ENCODE measurements around the gene DDX6. TPM values are rescaled to one million over a fixed set of nuclear protein-coding genes. Genes with fewer than 3 reads are reported as not detected.

DDX6 gene
- total RNA-seq, 5 donors from 2014 or later (not counting 1 experiment from before 2014, with no cell fraction given), result 220 to 312 (median 244) TPM

GRCh38 chr11:118812485-118812884, 21.5 kb upstream of the DDX6 start:
- POLR2A ChIA-PET, result interaction anchor here in 1 of 2 donors (0.6 kb wide), 1 partner anchor 11 kb away, joined by 3 read pairs; no protein-coding TSS in a partner anchor
- no peak overlapping the region for H3K4me3 Mint-ChIP-seq
- H3K9me3 Mint-ChIP-seq, result no peaks in the 10 kb centered on the region
- Histone ChIP-seq H3K4me3 (ENCODE audit: control insufficient read depth in 1 of 2, extremely low read depth in 1 of 2, low read length in 1 of 2) (no peak overlapping the region), H3K9me3 (no peaks in the 10 kb centered on the region), H3K27ac (ENCODE audit: low read length) (no peak overlapping the region), H3K27me3 (replicated peaks in 1 of 2; ENCODE audit: control insufficient read depth in 2 of 2, extremely low read depth in 1 of 2, insufficient read depth in 2 of 2, low read length in 1 of 2) (no peaks in the 10 kb centered on the region), H3K4me1 (ENCODE audit: control insufficient read depth in 1 of 2, extremely low read depth in 1 of 2, insufficient read depth in 2 of 2, low read length in 2 of 2) (peaks cover 0 to 4% of the 10 kb centered on the region in 2 experiments), H3K36me3 (ENCODE audit: control insufficient read depth in 2 of 2, extremely low read depth in 1 of 2, insufficient read depth in 1 of 2, low read length in 1 of 2) (no peaks in the 10 kb centered on the region)
- CTCF ChIA-PET, result no interaction called here
- ATAC-seq (replicated peaks in 1 of 4), result no peak
- H3K27me3 Mint-ChIP-seq, result no peaks in the 10 kb centered on the region
- WGBS (ENCODE audit: insufficient coverage), result no CpG with 5 or more reads among the region's 5 CpGs
- no peak for DNase-seq
- H3K36me3 Mint-ChIP-seq, result no peaks in the 10 kb centered on the region
- H3K4me1 Mint-ChIP-seq, result peaks cover 16 to 19% (median 18%) of the 10 kb centered on the region in 3 donors
- no peak overlapping the region for H3K27ac Mint-ChIP-seq

- ATAC-seq (replicated peaks in 1 of 4), result peak in 3 of 4 experiments; percentile 37 to 81 (median 55)
- ChIA-PET CTCF (interaction anchor here in 1 of 2 donors (0.5 kb wide), 1 partner anchor 457 kb away, joined by 6 read pairs; no protein-coding TSS in a partner anchor), POLR2A (interaction anchor here (0.6 kb wide), 2 partner anchors 21 to 200 kb away, joined by 3 to 4 read pairs; no protein-coding TSS in a partner anchor)
- Mint-ChIP-seq H3K27ac (peak overlapping the region; percentile 39 to 74), H3K27me3 (peaks cover 0 to 3% of the 10 kb centered on the region in 2 donors), H3K4me1 (peaks cover 13 to 23% (median 19%) of the 10 kb centered on the region in 3 donors), H3K36me3 (no peaks in the 10 kb centered on the region), H3K4me3 (no peak overlapping the region), H3K9me3 (no peaks in the 10 kb centered on the region)
- Histone ChIP-seq H3K27ac (ENCODE audit: low read length) (no peak overlapping the region), H3K4me3 (ENCODE audit: control insufficient read depth in 1 of 2, extremely low read depth in 1 of 2, low read length in 1 of 2) (no peak overlapping the region), H3K36me3 (ENCODE audit: control insufficient read depth in 2 of 2, extremely low read depth in 1 of 2, insufficient read depth in 1 of 2, low read length in 1 of 2) (no peaks in the 10 kb centered on the region), H3K4me1 (ENCODE audit: control insufficient read depth in 1 of 2, extremely low read depth in 1 of 2, insufficient read depth in 2 of 2, low read length in 2 of 2) (peaks cover 0 to 4% of the 10 kb centered on the region in 2 experiments), H3K9me3 (no peaks in the 10 kb centered on the region), H3K27me3 (replicated peaks in 1 of 2; ENCODE audit: control insufficient read depth in 2 of 2, extremely low read depth in 1 of 2, insufficient read depth in 2 of 2, low read length in 1 of 2) (no peaks in the 10 kb centered on the region)
- DNase-seq, result no peak
- WGBS (ENCODE audit: insufficient coverage), result no CpG with 5 or more reads among the region's 3 CpGs
Observed at GRCh38 chr11:118807800-118808778, 17.1 kb upstream of the DDX6 start.

- ChIA-PET CTCF (no interaction called here), POLR2A (interaction anchor here in 1 of 2 donors (0.6 kb wide), 1 partner anchor 37 kb away, joined by 10 read pairs; no protein-coding TSS in a partner anchor)
- no peaks in the 10 kb centered on the region for H3K9me3 ChIP-seq
- H3K4me3 ChIP-seq (ENCODE audit: control insufficient read depth in 1 of 2, extremely low read depth in 1 of 2, low read length in 1 of 2), result no peak overlapping the region
- no peak overlapping the region for H3K27ac ChIP-seq (ENCODE audit: low read length)
- no peaks in the 10 kb centered on the region for H3K27me3 ChIP-seq (replicated peaks in 1 of 2; ENCODE audit: control insufficient read depth in 2 of 2, extremely low read depth in 1 of 2, insufficient read depth in 2 of 2, low read length in 1 of 2)
- H3K36me3 ChIP-seq (ENCODE audit: control insufficient read depth in 2 of 2, extremely low read depth in 1 of 2, insufficient read depth in 1 of 2, low read length in 1 of 2), result no peaks in the 10 kb centered on the region
- no peaks in the 10 kb centered on the region for H3K9me3 Mint-ChIP-seq
- H3K27me3 Mint-ChIP-seq, result peaks cover 0 to 3% of the 10 kb centered on the region in 2 donors
- H3K27ac Mint-ChIP-seq, result no peak overlapping the region
- WGBS (ENCODE audit: insufficient coverage), result 100% methylated on average over 1 of the region's 4 CpGs
- DNase-seq, result no peak
- H3K36me3 Mint-ChIP-seq, result no peaks in the 10 kb centered on the region
- H3K4me1 Mint-ChIP-seq, result peaks cover 13 to 23% (median 19%) of the 10 kb centered on the region in 3 donors
- H3K4me3 Mint-ChIP-seq, result no peak overlapping the region
- ATAC-seq (replicated peaks in 1 of 4), result no peak
- peaks cover 0 to 4% of the 10 kb centered on the region in 2 experiments for H3K4me1 ChIP-seq (ENCODE audit: control insufficient read depth in 1 of 2, extremely low read depth in 1 of 2, insufficient read depth in 2 of 2, low read length in 2 of 2)
Observed at GRCh38 chr11:118806400-118806799, 15.4 kb upstream of the DDX6 start.

GRCh38 chr11:118804094-118804493, 13.1 kb upstream of the DDX6 start:
- Histone ChIP-seq H3K36me3 (ENCODE audit: control insufficient read depth in 2 of 2, extremely low read depth in 1 of 2, insufficient read depth in 1 of 2, low read length in 1 of 2) (no peaks in the 10 kb centered on the region), H3K9me3 (no peaks in the 10 kb centered on the region), H3K4me3 (ENCODE audit: control insufficient read depth in 1 of 2, extremely low read depth in 1 of 2, low read length in 1 of 2) (no peak overlapping the region), H3K27ac (ENCODE audit: low read length) (no peak overlapping the region), H3K27me3 (replicated peaks in 1 of 2; ENCODE audit: control insufficient read depth in 2 of 2, extremely low read depth in 1 of 2, insufficient read depth in 2 of 2, low read length in 1 of 2) (no peaks in the 10 kb centered on the region), H3K4me1 (ENCODE audit: control insufficient read depth in 1 of 2, extremely low read depth in 1 of 2, insufficient read depth in 2 of 2, low read length in 2 of 2) (peaks cover 0 to 4% of the 10 kb centered on the region in 2 experiments)
- Mint-ChIP-seq H3K4me3 (no peak overlapping the region), H3K4me1 (peaks cover 11 to 23% (median 19%) of the 10 kb centered on the region in 3 donors), H3K27me3 (peaks cover 0 to 3% of the 10 kb centered on the region in 2 donors), H3K9me3 (no peaks in the 10 kb centered on the region), H3K27ac (no peak overlapping the region), H3K36me3 (no peaks in the 10 kb centered on the region)
- WGBS (ENCODE audit: insufficient coverage), result 91% methylated on average over 2 of the region's 3 CpGs
- ATAC-seq (replicated peaks in 1 of 4), result no peak
- DNase-seq, result no peak
- POLR2A ChIA-PET, result no interaction called here
- CTCF ChIA-PET, result no interaction called here

- H3K4me3 Mint-ChIP-seq, result no peak overlapping the region
- H3K9me3 ChIP-seq, result no peaks in the 10 kb centered on the region
- H3K36me3 Mint-ChIP-seq, result no peaks in the 10 kb centered on the region
- ChIA-PET CTCF (interaction anchor here in 1 of 2 donors (0.6 to 0.7 kb wide), 2 partner anchors 20 to 77 kb away, joined by 4 to 5 read pairs; no protein-coding TSS in a partner anchor), POLR2A (interaction anchor here (0.6 to 0.8 kb wide), 4 partner anchors 9 to 234 kb away, joined by 3 to 15 read pairs (median 7); no protein-coding TSS in a partner anchor)
- no peaks in the 10 kb centered on the region for H3K4me1 ChIP-seq (ENCODE audit: control insufficient read depth in 1 of 2, extremely low read depth in 1 of 2, insufficient read depth in 2 of 2, low read length in 2 of 2)
- peaks cover 0 to 6% (median 4%) of the 10 kb centered on the region in 3 donors for H3K4me1 Mint-ChIP-seq
- no peak overlapping the region for H3K27ac Mint-ChIP-seq
- no peaks in the 10 kb centered on the region for H3K27me3 ChIP-seq (replicated peaks in 1 of 2; ENCODE audit: control insufficient read depth in 2 of 2, extremely low read depth in 1 of 2, insufficient read depth in 2 of 2, low read length in 1 of 2)
- no peaks in the 10 kb centered on the region for H3K27me3 Mint-ChIP-seq
- H3K27ac ChIP-seq (ENCODE audit: low read length), result no peak overlapping the region
- no peaks in the 10 kb centered on the region for H3K36me3 ChIP-seq (ENCODE audit: control insufficient read depth in 2 of 2, extremely low read depth in 1 of 2, insufficient read depth in 1 of 2, low read length in 1 of 2)
- H3K4me3 ChIP-seq (ENCODE audit: control insufficient read depth in 1 of 2, extremely low read depth in 1 of 2, low read length in 1 of 2), result no peak overlapping the region
- ATAC-seq (replicated peaks in 1 of 4) (no peak), DNase-seq (no peak)
- H3K9me3 Mint-ChIP-seq, result no peaks in the 10 kb centered on the region
Observed at GRCh38 chr11:118799372-118799771, 8.4 kb upstream of the DDX6 start.

- Mint-ChIP-seq H3K36me3 (no peaks in the 10 kb centered on the region), H3K9me3 (no peaks in the 10 kb centered on the region), H3K27ac (no peak overlapping the region), H3K27me3 (no peaks in the 10 kb centered on the region), H3K4me3 (no peak overlapping the region), H3K4me1 (peaks cover 9 to 13% (median 9%) of the 10 kb centered on the region in 3 donors)
- ATAC-seq (replicated peaks in 1 of 4), result no peak
- H3K27ac ChIP-seq (ENCODE audit: low read length), result no peak overlapping the region
- no peaks in the 10 kb centered on the region for H3K27me3 ChIP-seq (replicated peaks in 1 of 2; ENCODE audit: control insufficient read depth in 2 of 2, extremely low read depth in 1 of 2, insufficient read depth in 2 of 2, low read length in 1 of 2)
- no peak overlapping the region for H3K4me3 ChIP-seq (ENCODE audit: control insufficient read depth in 1 of 2, extremely low read depth in 1 of 2, low read length in 1 of 2)
- WGBS (ENCODE audit: insufficient coverage), result 90% methylated on average over 11 of the region's 11 CpGs
- no peak for DNase-seq
- H3K4me1 ChIP-seq (ENCODE audit: control insufficient read depth in 1 of 2, extremely low read depth in 1 of 2, insufficient read depth in 2 of 2, low read length in 2 of 2), result peaks cover 0 to 9% of the 10 kb centered on the region in 2 experiments
- no peaks in the 10 kb centered on the region for H3K36me3 ChIP-seq (ENCODE audit: control insufficient read depth in 2 of 2, extremely low read depth in 1 of 2, insufficient read depth in 1 of 2, low read length in 1 of 2)
- ChIA-PET CTCF (interaction anchor here in 1 of 2 donors (1.3 kb wide), 1 partner anchor 73 kb away, joined by 4 read pairs; no protein-coding TSS in a partner anchor), POLR2A (interaction anchor here in 1 of 2 donors (0.6 kb wide), 2 partner anchors 84 to 235 kb away, joined by 3 read pairs; no protein-coding TSS in a partner anchor)
- no peaks in the 10 kb centered on the region for H3K9me3 ChIP-seq
Observed at GRCh38 chr11:118797510-118797909, 6.5 kb upstream of the DDX6 start.
